ENCODE measurements around the gene SLC14A1.

SLC14A1 gene

GRCh38 chr18:45760462-45761036 is 36.6 kb downstream of the SLC14A1 start:
- H3K4me1 ChIP-seq (ENCODE audit: control insufficient read depth, low read length), result peaks cover 7% of the 10 kb centered on the region
- H3K36me3 ChIP-seq (ENCODE audit: control insufficient read depth, low read length), result no peaks in the 10 kb centered on the region
- H3K9me2 ChIP-seq (replicated peaks; ENCODE audit: control insufficient read depth, low read length), result no peaks in the 10 kb centered on the region
- H3K27me3 ChIP-seq (ENCODE audit: control insufficient read depth, low read length), result peaks cover 3% of the 10 kb centered on the region; the same call in 1 of the 2 replicates
- TF ChIP-seq EZH2phosphoT487 (IDR thresholded peaks at IDR 0.05; ENCODE audit: borderline replicate concordance, low read length), result no peak
- TF ChIP-seq, protein P1, sequence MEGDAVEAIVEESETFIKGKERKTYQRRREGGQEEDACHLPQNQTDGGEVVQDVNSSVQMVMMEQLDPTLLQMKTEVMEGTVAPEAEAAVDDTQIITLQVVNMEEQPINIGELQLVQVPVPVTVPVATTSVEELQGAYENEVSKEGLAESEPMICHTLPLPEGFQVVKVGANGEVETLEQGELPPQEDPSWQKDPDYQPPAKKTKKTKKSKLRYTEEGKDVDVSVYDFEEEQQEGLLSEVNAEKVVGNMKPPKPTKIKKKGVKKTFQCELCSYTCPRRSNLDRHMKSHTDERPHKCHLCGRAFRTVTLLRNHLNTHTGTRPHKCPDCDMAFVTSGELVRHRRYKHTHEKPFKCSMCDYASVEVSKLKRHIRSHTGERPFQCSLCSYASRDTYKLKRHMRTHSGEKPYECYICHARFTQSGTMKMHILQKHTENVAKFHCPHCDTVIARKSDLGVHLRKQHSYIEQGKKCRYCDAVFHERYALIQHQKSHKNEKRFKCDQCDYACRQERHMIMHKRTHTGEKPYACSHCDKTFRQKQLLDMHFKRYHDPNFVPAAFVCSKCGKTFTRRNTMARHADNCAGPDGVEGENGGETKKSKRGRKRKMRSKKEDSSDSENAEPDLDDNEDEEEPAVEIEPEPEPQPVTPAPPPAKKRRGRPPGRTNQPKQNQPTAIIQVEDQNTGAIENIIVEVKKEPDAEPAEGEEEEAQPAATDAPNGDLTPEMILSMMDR (IDR thresholded peaks at IDR 0.05; ENCODE audit: low read depth, low read length, poor library complexity, severe bottlenecking), result no peak
- no peak overlapping the region for H3K4me2 ChIP-seq (ENCODE audit: low read length)
- H3F3A ChIP-seq (ENCODE audit: control insufficient read depth, insufficient read depth), result no peaks in the 10 kb centered on the region
- H3K27ac ChIP-seq (ENCODE audit: low read depth, low read length), result no peak overlapping the region
- no peak overlapping the region for H3K4me3 ChIP-seq (ENCODE audit: low read length)
- no peaks in the 10 kb centered on the region for H4K20me1 ChIP-seq (ENCODE audit: control insufficient read depth, insufficient read depth, low read depth, low read length)
- H3K9me3 ChIP-seq (ENCODE audit: control insufficient read depth, insufficient read depth, low read length), result no peaks in the 10 kb centered on the region
- H3K79me2 ChIP-seq (ENCODE audit: control insufficient read depth, low read length), result no peaks in the 10 kb centered on the region

DNA sequence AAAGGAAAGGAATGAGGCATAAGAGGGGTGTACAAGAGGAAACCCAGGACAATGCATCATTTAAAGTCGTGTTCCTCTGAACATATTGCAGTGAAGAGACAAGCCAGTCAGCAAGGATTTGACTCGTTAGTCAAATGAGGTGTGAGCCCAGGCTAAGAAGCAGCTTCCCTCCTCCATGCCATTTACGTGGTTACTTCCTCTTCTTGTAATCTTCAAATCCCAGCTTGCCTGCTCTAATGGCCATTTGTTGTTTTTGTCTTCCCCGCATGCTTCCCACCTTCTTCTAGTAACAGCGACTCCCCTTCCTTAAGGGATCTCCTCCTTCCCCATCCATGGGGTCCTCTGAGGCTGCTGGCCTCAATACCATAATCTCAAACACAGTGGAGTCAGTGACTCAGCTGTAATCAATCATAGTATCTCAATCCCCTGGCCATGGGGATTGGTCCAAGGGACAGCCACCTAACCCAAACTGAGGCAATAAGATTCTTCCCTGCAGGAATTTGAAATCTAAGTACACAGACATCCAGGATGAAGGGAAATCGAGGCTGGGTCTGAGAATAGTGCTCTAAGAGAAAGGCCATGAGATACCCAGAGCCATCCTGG is 37.6 kb downstream of the SLC14A1 start:
- no peak overlapping the region for H3K27ac ChIP-seq (ENCODE audit: low read depth, low read length)
- H3F3A ChIP-seq (ENCODE audit: control insufficient read depth, insufficient read depth), result no peaks in the 10 kb centered on the region
- no peaks in the 10 kb centered on the region for H4K20me1 ChIP-seq (ENCODE audit: control insufficient read depth, insufficient read depth, low read depth, low read length)
- no peaks in the 10 kb centered on the region for H3K4me1 ChIP-seq (ENCODE audit: control insufficient read depth, low read length)
- no peaks in the 10 kb centered on the region for H3K27me3 ChIP-seq (ENCODE audit: control insufficient read depth, low read length)
- TF ChIP-seq, protein P1 (IDR thresholded peaks at IDR 0.05; ENCODE audit: low read depth, low read length, poor library complexity, severe bottlenecking), result no peak
- TF ChIP-seq EZH2phosphoT487 (IDR thresholded peaks at IDR 0.05; ENCODE audit: borderline replicate concordance, low read length), result no peak
- no peaks in the 10 kb centered on the region for H3K36me3 ChIP-seq (ENCODE audit: control insufficient read depth, low read length)
- H3K4me2 ChIP-seq (ENCODE audit: low read length), result no peak overlapping the region
- no peaks in the 10 kb centered on the region for H3K9me2 ChIP-seq (replicated peaks; ENCODE audit: control insufficient read depth, low read length)
- H3K79me2 ChIP-seq (ENCODE audit: control insufficient read depth, low read length), result no peaks in the 10 kb centered on the region
- H3K4me3 ChIP-seq (ENCODE audit: low read length), result no peak overlapping the region
- no peaks in the 10 kb centered on the region for H3K9me3 ChIP-seq (ENCODE audit: control insufficient read depth, insufficient read depth, low read length)

GRCh38 chr18:45764000-45764686 is 40.2 kb downstream of the SLC14A1 start:
- Histone ChIP-seq H3K4me3 (ENCODE audit: low read length) (no peak overlapping the region), H3K4me1 (ENCODE audit: control insufficient read depth, low read length) (no peaks in the 10 kb centered on the region), H4K20me1 (ENCODE audit: control insufficient read depth, insufficient read depth, low read depth, low read length) (no peaks in the 10 kb centered on the region), H3K9me3 (ENCODE audit: control insufficient read depth, insufficient read depth, low read length) (no peaks in the 10 kb centered on the region), H3K79me2 (ENCODE audit: control insufficient read depth, low read length) (no peaks in the 10 kb centered on the region), H3K9me2 (replicated peaks; ENCODE audit: control insufficient read depth, low read length) (no peaks in the 10 kb centered on the region), H3F3A (ENCODE audit: control insufficient read depth, insufficient read depth) (no peaks in the 10 kb centered on the region), H3K4me2 (ENCODE audit: low read length) (no peak overlapping the region), H3K27me3 (ENCODE audit: control insufficient read depth, low read length) (peaks cover 2% of the 10 kb centered on the region), H3K36me3 (ENCODE audit: control insufficient read depth, low read length) (no peaks in the 10 kb centered on the region), H3K27ac (ENCODE audit: low read depth, low read length) (no peak overlapping the region)
- TF ChIP-seq EZH2phosphoT487 (IDR thresholded peaks at IDR 0.05; ENCODE audit: borderline replicate concordance, low read length), result no peak
- TF ChIP-seq, protein P1 (IDR thresholded peaks at IDR 0.05; ENCODE audit: low read depth, low read length, poor library complexity, severe bottlenecking), result no peak
